Measurements from ENCODE around the gene MMP17.

The MMP17 gene

GRCh38 chr12:131894981-131895639, 66.9 kb downstream of the MMP17 start:
- no peak for DNase-seq (ENCODE audit: low read depth in 3 of 3)

- no peak for DNase-seq (ENCODE audit: low read depth in 3 of 3)
These were observed 67.5 kb downstream of the MMP17 start for GRCh38 chr12:131895640-131896079.

GRCh38 chr12:131896080-131896810, 68.1 kb downstream of the MMP17 start:
- peak; percentile 20 to 71 (median 39) for DNase-seq (ENCODE audit: low read depth in 3 of 3)

DNA sequence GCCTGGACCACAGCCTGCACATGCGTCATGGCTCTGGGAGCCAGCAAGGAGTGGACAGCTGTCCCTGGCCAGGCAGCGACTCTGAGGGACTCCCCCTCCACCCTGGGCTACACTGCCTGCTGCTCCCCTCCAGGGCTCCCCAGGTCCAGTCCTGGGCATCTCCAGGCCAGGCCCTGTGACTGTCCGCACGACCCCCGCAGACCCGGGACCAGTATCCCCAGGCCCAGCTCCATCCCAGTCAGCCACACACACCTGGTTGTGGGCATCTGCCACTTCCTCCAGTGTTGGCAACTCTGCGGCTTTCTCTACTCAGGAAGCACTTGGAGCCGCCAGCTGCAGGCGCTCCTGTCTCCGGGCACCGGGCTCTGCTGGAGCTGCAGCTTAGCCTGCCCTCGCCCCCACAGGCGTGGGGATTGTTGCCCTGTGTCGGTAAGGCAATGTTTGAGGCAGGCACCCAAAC, 68.6 kb downstream of the MMP17 start:
- no peak for DNase-seq (ENCODE audit: low read depth in 3 of 3)

DNA sequence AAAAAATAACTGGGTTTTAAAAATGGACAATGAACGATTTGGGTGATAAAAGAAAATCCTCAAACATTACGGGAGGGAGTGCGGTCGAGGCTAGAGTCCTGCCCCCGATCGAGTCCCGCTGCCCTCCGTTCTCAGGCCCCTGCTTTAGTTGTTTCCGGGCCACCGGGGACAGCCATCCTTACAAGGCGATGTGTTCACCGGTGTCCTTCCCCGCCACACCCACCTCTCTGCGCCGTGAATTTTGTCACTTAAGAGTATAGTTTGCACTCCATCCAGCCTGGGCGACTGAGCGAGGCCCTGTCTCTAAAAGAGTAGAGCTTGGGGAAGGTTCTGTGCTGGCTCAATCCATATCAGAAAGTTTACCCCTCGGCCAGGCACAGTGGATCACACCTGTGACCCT, 69.1 kb downstream of the MMP17 start:
- no peak for DNase-seq (ENCODE audit: low read depth in 3 of 3)

- DNase-seq (ENCODE audit: low read depth in 3 of 3) = no peak
These were observed 69.7 kb downstream of the MMP17 start for GRCh38 chr12:131897875-131898274.

DNA sequence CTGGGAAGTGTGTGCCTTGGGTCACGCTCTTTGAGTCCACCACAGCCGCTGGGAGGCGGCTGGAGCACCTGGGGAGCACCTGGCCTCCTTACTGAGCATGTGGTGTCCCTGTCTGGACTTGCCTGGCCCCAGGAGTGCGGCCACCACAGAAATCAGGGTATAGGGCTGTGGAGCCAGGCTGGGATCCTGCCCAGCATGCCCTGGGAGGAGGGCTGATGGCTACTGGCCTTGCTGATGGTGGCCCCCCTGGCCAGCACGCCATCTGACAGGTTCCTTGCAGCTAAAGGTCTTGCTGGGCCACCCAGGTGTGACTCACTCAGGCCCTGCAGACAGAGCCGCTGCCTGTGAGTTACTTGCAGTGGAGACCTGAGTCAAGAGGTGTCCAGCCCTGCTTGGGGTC, 72.2 kb downstream of the MMP17 start:
- no peak for DNase-seq (ENCODE audit: low read depth in 3 of 3)

Data from stimulated activated CD4-positive, alpha-beta T cell treated with anti-CD3 and anti-CD28 coated beads, TNF-alpha, amount 100 ng/mL, for 48 hours (primary cell).